ENCODE results near the gene NCKAP5. TPM values are rescaled to one million over a fixed set of nuclear protein-coding genes. Genes with fewer than 3 reads are reported as not detected.

Gene NCKAP5
- total and polyA plus RNA-seq, 9 of the 15 experiments (the other 6 are each of a cell fraction or from before 2014, with no cell fraction given), result not detected

DNA sequence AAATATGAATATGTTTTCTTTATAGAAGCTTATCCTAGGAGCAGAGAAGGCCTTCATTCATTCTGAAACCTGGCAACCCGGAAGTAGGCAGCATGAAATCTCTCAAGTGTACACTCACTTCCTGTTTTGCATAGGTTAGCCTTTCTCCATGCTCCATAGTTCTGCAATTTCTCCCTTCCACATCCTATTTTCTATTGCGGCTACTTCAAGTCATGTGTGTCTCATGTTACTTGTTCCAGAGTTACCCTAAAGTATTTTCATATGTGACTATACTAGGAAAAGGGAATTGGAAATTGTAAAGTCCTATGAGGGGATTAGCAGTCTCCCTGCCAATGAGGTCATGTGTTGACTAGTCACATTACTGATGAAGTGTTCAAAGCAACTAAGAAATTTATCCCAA, 320.6 kb downstream of the NCKAP5 start (continued):
- TF ChIP-seq CHAMP1 (IDR thresholded peaks at IDR 0.05) (no peak), HNRNPH1 (optimal IDR thresholded peaks at IDR 0.05; ENCODE audit: low read depth, low read length) (no peak), KLF16 (IDR thresholded peaks at IDR 0.05) (no peak), ZNF184 (CRISPR knock-in tag; IDR thresholded peaks at IDR 0.05) (no peak)

- H3K9ac ChIP-seq (ENCODE audit: insufficient read depth in 1 of 2, low read depth in 2 of 2, low read length in 2 of 2), result no peak overlapping the region
- no peaks in the 10 kb centered on the region for H3K4me1 ChIP-seq (replicated peaks in 1 of 2; ENCODE audit: control insufficient read depth in 2 of 2, insufficient read depth in 2 of 2, low read length in 2 of 2)
- H3K9me3 ChIP-seq (replicated peaks; ENCODE audit: control insufficient read depth, insufficient read depth, low read depth, low read length), result no peaks in the 10 kb centered on the region
- TF ChIP-seq ARID3A (IDR thresholded peaks at IDR 0.05; ENCODE audit: borderline replicate concordance, low read depth, low read length), result no peak
- TF ChIP-seq ZNF133 (CRISPR knock-in tag; IDR thresholded peaks at IDR 0.05), result no peak
- no peak for TF ChIP-seq ZNF184 (CRISPR knock-in tag; IDR thresholded peaks at IDR 0.05)
- TF ChIP-seq ARID1B (IDR thresholded peaks at IDR 0.05), result no peak
- no peak for TF ChIP-seq TAF15 (IDR thresholded peaks at IDR 0.05; ENCODE audit: low read depth, low read length)
- TF ChIP-seq BMI1 (IDR thresholded peaks at IDR 0.05; ENCODE audit: low read length), result no peak
- TF ChIP-seq CHD2 (IDR thresholded peaks at IDR 0.05; ENCODE audit: low read depth, low read length), result no peak
- no peak for TF ChIP-seq KLF10 (CRISPR knock-in tag; IDR thresholded peaks at IDR 0.05)
- TF ChIP-seq ZNF354B (CRISPR knock-in tag; IDR thresholded peaks at IDR 0.05), result no peak
- TF ChIP-seq ILF3 (IDR thresholded peaks at IDR 0.05; ENCODE audit: borderline replicate concordance), result no peak
- TF ChIP-seq GATAD2B (IDR thresholded peaks at IDR 0.05; ENCODE audit: borderline replicate concordance), result no peak
- no peak for TF ChIP-seq POLR2B (IDR thresholded peaks at IDR 0.05; ENCODE audit: low read depth, partially characterized antibody)
- no peak for TF ChIP-seq CEBPB (tag; IDR thresholded peaks at IDR 0.05)
- no peak for TF ChIP-seq HSF4 (CRISPR knock-in tag; IDR thresholded peaks at IDR 0.05; ENCODE audit: borderline replicate concordance)
- FAIRE-seq (no peak), DNase-seq (ENCODE audit: extremely low read depth in 1 of 4, low spot score in 3 of 4) (no peak), ATAC-seq (no peak)
- H4K20me1 ChIP-seq (replicated peaks; ENCODE audit: control insufficient read depth, insufficient read depth, low read length), result no peaks in the 10 kb centered on the region
- no peak overlapping the region for H3K4me2 ChIP-seq (ENCODE audit: insufficient read depth, low read length)
- intact Hi-C loops (cut with micrococcal nuclease) (no loop called here), in situ Hi-C loops (cut with MboI) (no loop called here)
- CTCF ChIA-PET (ENCODE audit: low intra/inter-chr PET ratio), result no interaction called here
- no peaks in the 10 kb centered on the region for H3K27me3 ChIP-seq (ENCODE audit: control insufficient read depth in 2 of 2, insufficient read depth in 2 of 2, low read length in 2 of 2)
- BruUV-seq (replicated peaks), result no TSS peak
- WGBS (ENCODE audit: insufficient coverage, low coverage, missing lambda C conversion rate), result 5% methylated on average over 2 of the region's 2 CpGs
- POLR2A ChIA-PET, result no interaction called here
- H3K36me3 ChIP-seq (ENCODE audit: control insufficient read depth, insufficient read depth, low read length), result no peaks in the 10 kb centered on the region
- H3K79me2 ChIP-seq (ENCODE audit: control insufficient read depth, insufficient read depth, low read length), result no peaks in the 10 kb centered on the region
- H2AFZ ChIP-seq (ENCODE audit: low read depth, low read length), result no peak overlapping the region
- H3K4me3 ChIP-seq, result no peak overlapping the region
- no peaks in the 10 kb centered on the region for H3K9me1 ChIP-seq (ENCODE audit: control insufficient read depth, insufficient read depth, low read length)
- H3K27ac ChIP-seq (ENCODE audit: extremely low read depth, low read depth, low read length), result no peak overlapping the region
Observed at GRCh38 chr2:133241224-133241571, 327.1 kb downstream of the NCKAP5 start.

Measured in K562 (cell line).